Stromal cell of bone marrow (primary cell): ENCODE measurements around the gene TPH2.

Source experiments
- DNase-seq: peaks from one replicate; pipeline ENCODE4 v3.0.0-alpha.2; 2012; ENCODE audit warnings: low read depth

The TPH2 gene

GRCh38 chr12:72035625-72036024, 97.0 kb downstream of the TPH2 start:
- DNase-seq, result no peak

GRCh38 chr12:72036393-72036792, 97.7 kb downstream of the TPH2 start:
- DNase-seq, result no peak

DNA sequence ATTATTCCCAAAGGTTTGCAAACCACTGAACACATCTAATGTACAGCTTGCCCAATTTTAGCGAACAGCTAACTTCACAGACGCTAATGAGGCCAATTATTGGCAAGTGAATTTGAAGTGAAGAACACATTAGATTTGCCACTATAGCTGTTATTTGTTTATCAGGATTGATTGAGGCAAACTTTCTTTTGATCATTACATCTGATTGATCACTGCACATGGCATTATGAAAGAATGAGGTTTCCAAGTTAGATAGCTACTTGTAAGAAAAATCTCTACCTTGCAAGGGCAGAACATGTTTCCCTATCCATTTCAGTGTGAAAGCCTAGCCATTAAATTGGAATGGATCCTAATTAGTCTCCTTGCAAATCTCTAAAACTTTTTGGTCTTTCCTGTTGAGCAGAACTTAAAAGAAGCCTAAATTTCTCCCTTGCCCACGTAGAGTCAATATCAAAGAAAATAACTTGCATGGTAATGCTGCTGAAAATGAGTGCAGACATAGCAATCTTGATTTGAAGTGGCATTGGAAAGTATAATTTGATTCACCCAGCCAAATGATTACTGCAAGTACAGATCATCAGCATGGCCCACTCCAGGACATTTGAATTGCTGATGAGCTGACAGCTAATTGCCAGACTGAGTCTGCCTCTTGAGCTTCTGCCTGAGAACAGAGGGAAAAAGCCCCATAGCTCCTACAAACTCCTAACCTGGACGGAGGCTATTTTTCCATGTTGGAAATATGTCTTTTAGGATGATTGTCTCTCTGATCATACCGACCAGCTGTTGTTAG, 98.6 kb downstream of the TPH2 start:
- no peak for DNase-seq

GRCh38 chr12:72041811-72042210, 103.2 kb downstream of the TPH2 start:
- no peak for DNase-seq

GRCh38 chr12:72053604-72054003, 115.0 kb downstream of the TPH2 start:
- DNase-seq, result no peak

DNA sequence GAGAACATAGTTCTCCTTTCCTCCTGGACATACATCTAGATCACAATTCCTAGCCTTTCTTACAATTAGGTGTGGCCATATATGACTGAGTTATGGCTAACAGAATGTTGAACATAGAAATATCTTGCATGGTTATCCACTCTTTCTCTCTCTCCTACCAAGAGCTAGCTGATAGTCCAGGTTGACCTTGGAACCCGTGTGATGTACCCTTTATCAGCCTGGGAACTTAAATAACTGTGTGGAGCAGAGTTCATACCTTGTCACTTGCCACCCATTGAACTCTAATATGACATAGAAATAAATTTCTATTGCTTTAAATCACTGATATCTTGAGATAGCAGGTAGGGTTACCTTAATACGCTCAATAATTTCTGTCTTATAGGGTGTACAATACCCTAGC, 115.9 kb downstream of the TPH2 start:
- DNase-seq, result no peak

- DNase-seq, result no peak
These were observed 118.8 kb downstream of the TPH2 start for GRCh38 chr12:72057330-72057914.

- no peak for DNase-seq
These were observed 124.4 kb downstream of the TPH2 start for GRCh38 chr12:72063073-72063472.

DNA sequence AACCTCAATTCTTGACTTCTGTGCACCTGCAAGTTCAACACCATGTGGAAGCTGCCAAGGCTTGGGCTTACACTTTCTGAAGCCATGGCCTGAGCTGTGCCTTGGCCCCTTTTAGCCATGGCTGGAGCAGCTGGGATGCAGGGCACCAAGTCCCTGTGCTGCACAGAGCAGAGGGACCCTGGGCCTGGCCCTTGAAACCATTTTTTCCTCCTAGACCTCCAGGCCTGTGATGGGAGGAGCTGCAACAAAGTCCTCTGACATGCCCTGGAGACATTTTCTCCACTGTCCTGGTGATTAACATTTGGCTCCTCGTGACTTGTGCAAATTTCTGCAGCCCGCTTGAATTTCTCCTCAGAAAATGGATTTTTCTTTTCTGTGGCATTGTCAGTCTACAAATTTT, 132.4 kb downstream of the TPH2 start:
- DNase-seq, result no peak

- no peak for DNase-seq
These were observed 134.1 kb downstream of the TPH2 start for GRCh38 chr12:72072592-72073212.

- DNase-seq, result no peak
These were observed 135.4 kb downstream of the TPH2 start for GRCh38 chr12:72074065-72074464.

DNA sequence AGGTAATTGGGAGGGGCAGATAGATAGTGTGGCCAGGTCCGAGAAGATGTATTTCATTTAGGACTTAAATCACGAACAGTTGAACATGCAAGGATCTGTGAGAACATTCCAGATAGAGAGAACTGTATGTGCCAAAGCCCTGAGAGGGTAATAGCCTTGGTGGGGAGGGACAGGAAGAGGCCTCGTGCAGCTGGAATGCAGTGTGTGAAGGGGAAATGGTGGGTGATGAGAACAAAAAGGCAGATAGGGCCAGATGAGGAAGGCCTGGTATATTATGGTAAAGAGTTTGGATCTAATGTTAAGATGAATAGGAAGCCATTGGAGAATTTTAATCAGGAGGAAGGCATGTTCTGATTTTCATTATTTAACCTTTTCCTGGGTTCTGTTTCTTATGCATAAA, 136.3 kb downstream of the TPH2 start:
- no peak for DNase-seq

- no peak for DNase-seq
These were observed 136.8 kb downstream of the TPH2 start for GRCh38 chr12:72075401-72075800.

- no peak for DNase-seq
These were observed 137.4 kb downstream of the TPH2 start for GRCh38 chr12:72075891-72076557.

GRCh38 chr12:72076558-72076915, 137.9 kb downstream of the TPH2 start:
- no peak for DNase-seq

DNA sequence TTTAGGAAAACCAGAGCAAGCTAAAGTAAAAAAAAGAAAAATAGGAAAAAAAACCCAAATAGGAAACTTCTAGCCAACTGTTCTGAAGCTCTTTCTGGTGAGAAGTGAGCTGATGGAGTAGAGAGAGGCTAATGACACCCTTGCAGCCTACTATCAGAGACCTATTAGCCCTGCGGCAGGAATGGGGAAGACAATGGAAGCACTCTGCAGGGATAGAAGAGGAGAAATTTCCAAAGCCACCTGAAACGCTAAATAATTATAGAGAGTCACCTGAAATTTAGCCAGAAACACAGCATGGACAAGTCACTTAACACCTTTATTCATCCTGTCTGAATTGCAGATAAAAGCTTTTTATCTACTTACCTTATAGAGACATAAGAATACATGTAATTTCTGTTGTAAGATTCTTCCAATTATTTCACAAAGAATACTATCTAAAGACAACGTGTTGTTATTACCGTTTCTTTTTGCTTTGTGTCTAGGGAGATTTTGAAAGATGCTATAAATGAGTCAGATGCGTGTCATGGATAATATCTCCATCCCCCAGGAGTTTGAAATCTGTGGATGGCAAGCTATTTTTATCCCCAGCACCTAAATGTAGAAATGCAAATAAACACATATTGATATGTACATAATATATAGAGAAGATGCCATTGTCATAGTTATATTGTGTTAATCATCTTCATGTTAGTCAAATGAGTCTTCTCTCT, 138.6 kb downstream of the TPH2 start:
- no peak for DNase-seq

- DNase-seq, result no peak
These were observed 143.1 kb downstream of the TPH2 start for GRCh38 chr12:72081777-72082176.
